Astrocyte (in vitro differentiated cells and primary cell): ENCODE results near the gene CARD10. TPM values are rescaled to one million over a fixed set of nuclear protein-coding genes. Genes with fewer than 3 reads are reported as not detected.

Source experiments
- DNase-seq: peaks from one replicate; pipeline ENCODE4 v3.0.0-alpha.2; 2010; ENCODE audit warnings: low read depth
- FAIRE-seq: peaks from 2 replicates; lab custom pipeline; 2011; peaks lifted over from hg19 to GRCh38; lab: Jason Lieb, UNC
- H2AFZ ChIP-seq: 2 replicates; pipeline ENCODE4 v1.6.0; 2012; ENCODE audit warnings: low read depth, low read length, inconsistent platforms
- H3K27ac ChIP-seq: 2 replicates; pipeline ENCODE4 v1.5.1; 2011; ENCODE audit warnings: low read depth, low read length, inconsistent platforms
- H3K27me3 ChIP-seq: 2 replicates; pipeline ENCODE4 v1.6.0; 2011; ENCODE audit warnings: low read length, inconsistent platforms; ENCODE audit not compliant: insufficient read depth
- H3K36me3 ChIP-seq: 2 replicates; pipeline ENCODE4 v1.5.1; 2011; ENCODE audit warnings: low read length, inconsistent platforms; ENCODE audit not compliant: insufficient read depth
- H3K4me1 ChIP-seq: 2 replicates; pipeline ENCODE4 v1.5.1; 2011; ENCODE audit warnings: low read length, inconsistent platforms; ENCODE audit not compliant: insufficient read depth
- H3K4me2 ChIP-seq: 2 replicates; pipeline ENCODE4 v1.6.0; 2012; ENCODE audit warnings: low read length, inconsistent platforms
- H3K4me3 ChIP-seq: 2 replicates; pipeline ENCODE4 v1.5.1; 2011; ENCODE audit warnings: low read depth, mild to moderate bottlenecking, low read length, inconsistent platforms; ENCODE audit not compliant: insufficient read depth
- H3K79me2 ChIP-seq: 2 replicates; pipeline ENCODE4 v1.6.0; 2012; ENCODE audit warnings: mild to moderate bottlenecking, low read length, inconsistent platforms; ENCODE audit not compliant: insufficient read depth
- H3K9ac ChIP-seq: 2 replicates; pipeline ENCODE4 v1.6.0; 2012; ENCODE audit warnings: mild to moderate bottlenecking, low read length, inconsistent platforms
- H3K9me3 ChIP-seq: 2 replicates; pipeline ENCODE4 v1.5.1; 2012; ENCODE audit warnings: low read depth, mild to moderate bottlenecking, low read length, inconsistent platforms; ENCODE audit not compliant: insufficient read depth
- H4K20me1 ChIP-seq: 2 replicates; pipeline ENCODE4 v1.6.0; 2012; ENCODE audit warnings: low read length, inconsistent platforms; ENCODE audit not compliant: insufficient read depth
- H3K27ac Mint-ChIP-seq: one replicate; pipeline ENCODE4 v1.8.0; 2021; ENCODE audit warnings: mild to moderate bottlenecking, mixed read lengths; ENCODE audit not compliant: unreplicated experiment
- H3K27me3 Mint-ChIP-seq: one replicate; pipeline ENCODE4 v1.8.0; 2021; ENCODE audit warnings: low read depth, mixed read lengths; ENCODE audit not compliant: unreplicated experiment
- H3K36me3 Mint-ChIP-seq: one replicate; pipeline ENCODE4 v1.8.0; 2021; ENCODE audit warnings: low read depth, mixed read lengths; ENCODE audit not compliant: unreplicated experiment
- H3K4me1 Mint-ChIP-seq: one replicate; pipeline ENCODE4 v1.8.0; 2021; ENCODE audit warnings: low read depth, mixed read lengths; ENCODE audit not compliant: unreplicated experiment
- H3K4me3 Mint-ChIP-seq: one replicate; pipeline ENCODE4 v1.8.0; 2021; ENCODE audit warnings: mild to moderate bottlenecking, moderate library complexity, mixed read lengths; ENCODE audit not compliant: unreplicated experiment
- H3K9me3 Mint-ChIP-seq: one replicate; pipeline ENCODE4 v1.8.0; 2021; ENCODE audit warnings: mild to moderate bottlenecking, mixed read lengths; ENCODE audit not compliant: unreplicated experiment
- EZH2 ChIP-seq: IDR thresholded peaks from 2 replicates; pipeline ENCODE4 v1.6.1; 2012; ENCODE audit warnings: mild to moderate bottlenecking, low read length, inconsistent platforms; ENCODE audit not compliant: insufficient read depth
- total RNA-seq: library from RNA; stranded (reverse); gene quantifications from 2 replicates; pipeline ENCODE4 v1.2.1, GENCODE V29; 2021
- TF ChIP-seq, protein P1 (sequence below): IDR thresholded peaks from 2 replicates; pipeline ENCODE4 v1.5.1; 2011; ENCODE audit warnings: low read depth, mild to moderate bottlenecking, inconsistent platforms, low read length, moderate library complexity; ENCODE audit not compliant: insufficient read depth

The CARD10 gene
- total RNA-seq, 1 donor from 2014 or later: 22.6 TPM

DNA sequence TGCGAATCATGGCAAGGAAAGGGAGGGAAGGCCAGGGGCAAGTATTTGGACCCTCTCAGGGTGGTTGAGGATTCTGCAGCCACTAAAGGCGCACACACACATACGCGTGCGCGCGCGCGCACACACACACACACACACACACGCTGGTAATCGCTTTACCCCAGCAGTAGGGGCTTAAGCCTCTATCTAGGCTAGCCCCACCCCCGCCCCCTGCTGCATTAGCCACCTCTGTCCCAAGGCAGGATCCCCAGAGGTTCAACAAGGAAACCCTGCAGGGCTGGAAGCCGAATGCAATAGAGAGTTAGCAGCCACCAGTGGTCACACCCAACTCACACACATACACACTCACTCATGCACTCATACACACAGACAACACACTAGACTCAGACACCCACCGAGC, 63.3 kb downstream of the CARD10 start:
- Histone ChIP-seq H3K27me3 (peaks cover 7% of the 10 kb centered on the region), H3K4me1 (peaks cover 22% of the 10 kb centered on the region), H3K4me3 (no peak overlapping the region), H3K79me2 (no peaks in the 10 kb centered on the region), H4K20me1 (no peaks in the 10 kb centered on the region), H3K9ac (peak overlapping the region; percentile 1), H3K4me2 (peak overlapping the region; percentile 81), H2AFZ (no peak overlapping the region), H3K36me3 (no peaks in the 10 kb centered on the region), H3K9me3 (no peaks in the 10 kb centered on the region), H3K27ac (peak overlapping the region; percentile 77)
- no peak for FAIRE-seq
- peaks cover 25% of the 10 kb centered on the region for H3K27me3 Mint-ChIP-seq
- no peaks in the 10 kb centered on the region for H3K36me3 Mint-ChIP-seq
- TF ChIP-seq EZH2: no peak
- TF ChIP-seq, protein P1, sequence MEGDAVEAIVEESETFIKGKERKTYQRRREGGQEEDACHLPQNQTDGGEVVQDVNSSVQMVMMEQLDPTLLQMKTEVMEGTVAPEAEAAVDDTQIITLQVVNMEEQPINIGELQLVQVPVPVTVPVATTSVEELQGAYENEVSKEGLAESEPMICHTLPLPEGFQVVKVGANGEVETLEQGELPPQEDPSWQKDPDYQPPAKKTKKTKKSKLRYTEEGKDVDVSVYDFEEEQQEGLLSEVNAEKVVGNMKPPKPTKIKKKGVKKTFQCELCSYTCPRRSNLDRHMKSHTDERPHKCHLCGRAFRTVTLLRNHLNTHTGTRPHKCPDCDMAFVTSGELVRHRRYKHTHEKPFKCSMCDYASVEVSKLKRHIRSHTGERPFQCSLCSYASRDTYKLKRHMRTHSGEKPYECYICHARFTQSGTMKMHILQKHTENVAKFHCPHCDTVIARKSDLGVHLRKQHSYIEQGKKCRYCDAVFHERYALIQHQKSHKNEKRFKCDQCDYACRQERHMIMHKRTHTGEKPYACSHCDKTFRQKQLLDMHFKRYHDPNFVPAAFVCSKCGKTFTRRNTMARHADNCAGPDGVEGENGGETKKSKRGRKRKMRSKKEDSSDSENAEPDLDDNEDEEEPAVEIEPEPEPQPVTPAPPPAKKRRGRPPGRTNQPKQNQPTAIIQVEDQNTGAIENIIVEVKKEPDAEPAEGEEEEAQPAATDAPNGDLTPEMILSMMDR: no peak
- peak; percentile 20 for DNase-seq
- H3K4me3 Mint-ChIP-seq: no peak overlapping the region
- peaks cover 22% of the 10 kb centered on the region for H3K4me1 Mint-ChIP-seq
- H3K9me3 Mint-ChIP-seq: peaks cover 5% of the 10 kb centered on the region
- H3K27ac Mint-ChIP-seq: peak overlapping the region; percentile 93

DNA sequence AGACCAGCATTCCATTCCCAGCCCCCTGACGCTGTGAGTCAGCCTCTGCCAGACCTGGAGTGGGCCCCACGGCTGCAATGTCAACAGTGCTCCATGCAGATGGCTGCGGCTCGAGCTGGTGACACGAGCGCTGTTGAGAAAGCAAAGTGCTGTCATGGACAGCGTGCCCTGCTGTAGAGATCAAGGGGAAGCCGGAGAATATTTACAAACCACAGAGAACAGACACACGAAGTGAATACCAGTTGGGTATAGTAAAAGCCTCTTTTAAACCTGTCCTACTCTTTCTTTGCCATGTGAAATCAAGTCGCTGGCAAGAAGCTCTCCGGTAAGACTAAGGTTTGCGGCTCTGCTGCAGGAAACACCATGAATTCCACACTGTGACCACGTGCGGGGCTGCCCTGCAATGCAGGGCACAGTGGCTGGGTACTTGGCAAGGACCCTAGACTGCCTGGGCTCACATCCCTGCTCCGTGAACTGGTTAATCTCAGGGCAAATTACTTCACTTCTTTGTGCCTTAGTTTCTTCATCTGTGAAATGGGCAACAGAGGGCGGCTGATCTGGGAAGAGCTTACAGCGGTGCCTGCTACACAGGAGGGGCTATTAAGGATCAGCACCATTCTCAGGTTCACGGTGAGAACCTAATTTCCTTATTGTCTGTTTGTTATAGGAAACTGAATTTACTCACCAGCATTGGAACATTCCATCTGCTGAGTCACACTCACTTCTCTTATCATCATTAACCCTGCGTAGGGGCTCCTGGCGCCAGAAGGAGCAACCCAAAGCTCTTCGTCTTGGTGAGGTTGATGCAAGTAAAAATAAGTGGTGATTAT, 64.1 kb downstream of the CARD10 start:
- Mint-ChIP-seq H3K4me3 (peak overlapping the region; percentile 56), H3K9me3 (peaks cover 5% of the 10 kb centered on the region), H3K36me3 (no peaks in the 10 kb centered on the region), H3K27me3 (peaks cover 22% of the 10 kb centered on the region), H3K27ac (peak overlapping the region; percentile 93), H3K4me1 (peaks cover 22% of the 10 kb centered on the region)
- Histone ChIP-seq H2AFZ (no peak overlapping the region), H3K9ac (peak overlapping the region; percentile 68), H4K20me1 (no peaks in the 10 kb centered on the region), H3K27me3 (peaks cover 4% of the 10 kb centered on the region), H3K4me2 (peak overlapping the region; percentile 81), H3K4me1 (peaks cover 22% of the 10 kb centered on the region), H3K4me3 (peak overlapping the region; percentile 38), H3K36me3 (no peaks in the 10 kb centered on the region), H3K9me3 (no peaks in the 10 kb centered on the region), H3K79me2 (no peaks in the 10 kb centered on the region), H3K27ac (peak overlapping the region; percentile 77)
- peak; percentile 87 for FAIRE-seq
- peak; percentile 94 for DNase-seq
- TF ChIP-seq, protein P1: no peak
- TF ChIP-seq EZH2: no peak

DNA sequence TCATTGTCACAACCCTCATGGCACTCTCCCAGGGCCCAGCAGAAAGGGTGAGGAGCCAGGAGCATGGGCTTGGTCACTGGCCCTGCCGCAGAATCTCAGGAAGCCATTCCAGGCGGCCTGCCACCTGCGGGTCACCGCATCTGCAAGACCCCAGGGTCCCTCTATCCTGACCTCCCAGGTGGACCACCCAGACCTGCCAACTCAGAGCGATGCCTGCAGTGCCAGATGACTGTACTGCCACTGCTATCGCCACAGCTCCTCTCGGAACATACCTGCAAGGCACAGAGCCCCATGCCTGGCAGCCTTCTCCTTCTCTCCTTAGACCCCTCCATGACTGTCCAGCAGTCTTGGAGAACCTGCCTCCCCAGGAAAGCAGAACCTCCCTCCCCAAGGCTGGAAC, 65.5 kb downstream of the CARD10 start:
- no peaks in the 10 kb centered on the region for H3K36me3 Mint-ChIP-seq

More for the DNA sequence above, 65.5 kb downstream of the CARD10 start:
- H3K36me3 ChIP-seq: no peaks in the 10 kb centered on the region
- Mint-ChIP-seq H3K27ac (no peak overlapping the region), H3K9me3 (peaks cover 5% of the 10 kb centered on the region), H3K4me3 (no peak overlapping the region), H3K27me3 (peaks cover 15% of the 10 kb centered on the region), H3K4me1 (peaks cover 22% of the 10 kb centered on the region)
- H3K79me2 ChIP-seq: no peaks in the 10 kb centered on the region
- H3K9me3 ChIP-seq: no peaks in the 10 kb centered on the region
- H4K20me1 ChIP-seq: no peaks in the 10 kb centered on the region
- peaks cover 22% of the 10 kb centered on the region for H3K4me1 ChIP-seq
- FAIRE-seq (no peak), DNase-seq (no peak)
- H3K4me2 ChIP-seq: no peak overlapping the region
- H2AFZ ChIP-seq: no peak overlapping the region
- no peak overlapping the region for H3K27ac ChIP-seq
- no peak overlapping the region for H3K9ac ChIP-seq
- TF ChIP-seq EZH2: no peak
- TF ChIP-seq, protein P1: no peak
- H3K27me3 ChIP-seq: no peaks in the 10 kb centered on the region
- H3K4me3 ChIP-seq: no peak overlapping the region
